ENCODE results near the gene ZNF804A.
A peak's percentile ranks its signal among the peaks of the same experiment; 100 is the strongest.

Gene ZNF804A

DNA sequence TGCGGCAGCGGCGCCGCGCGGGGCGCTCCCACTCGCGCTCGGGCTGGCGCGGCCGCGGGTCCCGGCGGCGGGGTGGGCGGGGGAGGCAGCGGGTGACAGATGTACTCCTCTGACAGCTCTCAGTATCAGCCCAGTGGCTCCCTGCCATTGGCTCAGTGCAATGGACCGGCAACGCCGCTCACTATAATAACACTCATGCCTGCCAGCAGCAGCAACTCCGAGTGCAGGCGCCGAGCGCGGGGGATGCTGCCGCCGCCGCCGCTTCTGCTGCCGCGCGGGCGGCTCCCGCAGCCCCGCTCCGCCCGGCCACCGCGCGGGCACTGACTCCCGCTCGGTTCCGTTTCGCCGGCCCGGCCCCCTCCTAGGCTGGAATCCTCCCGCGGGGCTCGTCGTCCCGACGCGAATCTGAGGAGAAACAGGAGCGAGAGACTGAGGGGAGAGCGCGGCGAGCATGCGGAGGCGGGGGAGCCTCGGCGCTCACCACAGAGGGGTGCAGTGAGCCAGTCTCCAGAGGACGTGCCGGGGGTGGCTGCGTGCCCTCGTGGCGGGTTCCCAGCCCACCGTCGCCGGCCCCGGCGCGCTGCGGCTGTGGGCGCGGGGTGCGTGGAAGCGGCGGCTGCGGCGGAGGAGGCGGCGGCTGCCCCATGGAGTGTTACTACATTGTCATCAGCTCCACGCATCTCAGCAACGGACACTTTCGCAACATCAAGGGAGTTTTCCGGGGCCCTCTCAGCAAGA, at the start of gene ZNF804A:
ZNF804A (plus strand) TSS at position 214 of the 738 bp plus-strand sequence; CDS start at position 645, 431 bp downstream.
- DNase-seq, result peak; percentile 48

DNA sequence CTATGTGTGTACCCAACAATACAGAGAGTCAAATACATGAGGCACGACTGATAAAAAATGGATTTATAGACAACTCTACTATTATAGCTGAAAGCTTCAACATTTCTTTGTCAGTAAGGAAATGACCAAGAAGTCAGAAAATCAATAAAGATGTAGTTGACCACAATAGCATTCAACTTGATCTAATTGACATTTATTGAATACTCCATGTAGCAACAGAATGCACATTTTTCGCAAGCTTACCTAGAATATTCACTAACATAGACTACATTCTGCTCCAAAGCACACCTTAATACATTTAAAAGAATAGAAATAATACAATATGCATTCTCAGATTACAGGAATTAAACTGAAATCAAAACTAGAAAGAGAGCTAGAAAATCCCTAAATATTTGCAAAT, 49.2 kb upstream of the ZNF804A start:
- DNase-seq, result no peak

DNA sequence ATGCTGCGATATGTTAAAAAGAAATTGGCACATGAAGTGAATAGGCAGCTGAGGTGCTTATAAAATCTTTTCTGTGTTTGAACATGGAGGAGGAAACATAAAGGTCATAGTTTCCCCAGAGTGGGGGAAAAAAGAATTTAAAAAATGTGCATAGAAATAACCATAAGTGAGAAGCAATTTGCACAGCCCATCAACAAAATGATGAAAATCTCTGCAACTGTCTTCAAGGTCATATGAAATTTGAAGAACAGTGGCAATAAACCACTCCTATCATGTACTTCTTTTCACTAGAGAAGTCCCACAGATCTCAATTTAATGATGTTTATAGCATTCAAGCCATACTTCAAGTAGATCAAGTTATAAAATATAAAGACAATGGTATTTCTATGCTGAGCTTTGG, 46.7 kb upstream of the ZNF804A start:
- DNase-seq, result no peak

DNA sequence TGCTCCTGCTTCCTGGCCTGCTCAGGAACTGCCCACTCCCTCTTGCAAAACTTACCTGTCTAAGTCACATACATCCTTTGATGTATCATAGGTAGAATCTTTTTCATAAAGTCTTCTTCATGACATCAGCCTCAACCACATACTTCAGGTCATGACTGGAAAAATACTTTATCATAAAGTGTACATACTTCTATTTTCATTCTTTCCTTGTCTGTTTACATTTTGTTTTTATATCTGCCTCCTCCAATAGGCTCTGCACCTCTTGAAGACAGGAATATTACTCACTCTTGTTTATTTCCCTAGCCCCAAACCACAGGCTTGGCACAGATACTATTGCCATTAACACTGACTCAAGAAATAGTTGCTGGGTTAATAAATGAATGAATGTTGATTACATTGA, 43.6 kb upstream of the ZNF804A start:
- DNase-seq, result no peak

DNA sequence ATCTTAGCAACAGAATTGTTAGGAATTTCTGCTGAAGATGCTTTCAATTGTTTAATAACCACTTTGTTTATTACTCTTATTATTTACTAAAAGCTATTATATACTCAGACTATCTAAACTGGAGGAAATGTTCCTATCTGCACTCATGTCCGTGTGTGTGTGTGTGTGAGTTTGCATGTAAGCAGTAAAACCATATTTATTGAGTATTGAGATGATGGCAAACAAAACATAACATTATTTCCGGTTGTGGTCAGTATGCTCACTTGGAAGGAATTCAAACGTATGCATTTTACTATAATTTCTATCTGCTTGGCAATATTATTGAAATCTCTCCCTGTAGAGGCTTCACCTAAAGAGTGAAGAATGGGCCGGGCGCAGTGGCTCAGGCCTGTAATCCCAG, 43.0 kb upstream of the ZNF804A start:
- no peak for DNase-seq

DNA sequence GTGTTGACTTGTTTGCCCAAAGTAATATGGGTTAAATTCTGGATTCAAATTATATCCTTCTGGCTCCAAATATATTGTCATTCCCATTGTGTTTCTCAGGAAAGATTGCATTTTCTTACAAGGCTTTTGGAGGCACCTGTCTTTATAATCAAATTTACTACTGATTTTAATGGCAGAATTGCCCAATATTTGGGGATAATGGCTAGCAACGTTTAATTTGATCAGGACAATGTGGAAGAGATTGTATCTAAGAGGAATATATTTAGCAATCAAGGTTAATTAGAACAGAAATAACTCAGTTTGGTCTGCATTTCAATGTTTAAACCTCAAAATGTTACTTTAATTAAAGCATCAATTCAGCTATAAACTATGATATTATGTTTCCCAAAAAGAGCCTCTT, 41.7 kb upstream of the ZNF804A start:
- DNase-seq, result no peak

DNA sequence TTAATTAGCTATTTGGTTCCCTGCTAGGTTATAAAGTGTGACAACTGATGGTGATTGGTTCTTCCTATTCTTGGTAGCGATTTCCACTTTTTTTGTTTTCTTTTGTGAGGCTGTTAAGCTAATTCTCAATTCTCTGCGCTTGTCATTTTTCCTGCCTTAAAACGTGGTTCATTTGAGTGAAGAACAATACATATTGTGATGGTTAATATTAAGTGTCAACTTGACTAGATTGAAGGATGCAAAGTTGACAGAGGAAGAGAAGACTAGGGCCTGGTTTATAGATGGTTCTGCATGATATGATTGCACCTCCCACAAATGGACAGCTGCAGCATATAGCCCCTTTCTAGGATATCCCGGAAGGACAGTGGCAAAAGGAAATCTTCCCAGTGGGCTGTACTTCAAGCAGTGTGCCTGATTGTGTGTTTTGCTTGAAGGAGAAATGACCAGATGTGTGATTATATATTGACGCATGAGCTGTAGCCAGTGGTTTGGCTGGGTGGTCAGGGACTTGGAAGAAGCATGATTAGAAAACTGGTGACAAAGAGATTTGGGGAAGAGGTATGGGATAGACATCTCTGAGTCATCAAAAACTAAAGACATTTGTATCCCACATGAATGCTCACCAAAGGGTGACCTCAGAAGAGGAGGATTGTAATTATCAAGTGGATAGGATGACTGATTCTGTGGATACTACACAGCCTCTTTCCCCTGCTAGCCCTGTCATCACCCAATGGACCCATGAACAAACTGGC, 39.4 kb upstream of the ZNF804A start:
- no peak for DNase-seq

DNA sequence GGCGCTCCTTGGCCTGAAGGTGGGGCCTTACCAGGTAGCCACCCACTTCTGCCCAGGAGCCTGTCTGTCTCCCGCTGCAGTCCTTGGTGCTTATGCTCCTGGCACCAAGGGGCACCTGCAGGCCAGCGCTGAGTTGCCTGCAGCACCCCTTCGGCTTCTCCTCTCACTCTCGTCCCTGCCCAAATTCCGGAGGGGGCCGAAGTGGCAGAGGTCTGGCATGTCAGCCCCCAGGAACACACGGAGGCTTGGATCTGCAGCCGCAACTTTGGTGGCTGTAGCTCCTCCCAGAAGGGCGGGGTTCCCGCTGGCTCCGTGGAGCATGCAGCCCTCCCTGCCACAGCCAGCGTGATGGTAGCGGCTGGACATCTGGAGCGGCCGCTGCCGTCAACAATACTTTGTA, 37.7 kb upstream of the ZNF804A start:
- no peak for DNase-seq

DNA sequence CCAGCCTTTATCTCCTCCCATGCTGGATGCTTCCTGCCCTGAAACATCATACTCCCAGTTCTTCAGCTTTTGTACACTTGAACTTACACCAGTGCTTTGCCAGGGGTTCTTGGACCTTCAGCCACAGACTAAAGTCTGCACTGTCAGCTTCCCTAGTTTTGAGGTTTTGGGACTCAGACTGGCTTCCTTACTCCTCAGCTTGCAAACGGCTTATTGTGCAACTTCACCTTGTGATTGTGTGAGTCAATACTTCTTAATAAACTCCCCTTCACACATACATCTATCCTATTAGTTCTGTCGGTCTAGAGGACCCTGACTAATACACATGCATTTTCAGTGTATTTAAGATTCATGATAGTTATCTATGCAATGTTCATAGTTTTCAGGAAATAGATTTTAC, 35.8 kb upstream of the ZNF804A start:
- DNase-seq, result no peak

DNA sequence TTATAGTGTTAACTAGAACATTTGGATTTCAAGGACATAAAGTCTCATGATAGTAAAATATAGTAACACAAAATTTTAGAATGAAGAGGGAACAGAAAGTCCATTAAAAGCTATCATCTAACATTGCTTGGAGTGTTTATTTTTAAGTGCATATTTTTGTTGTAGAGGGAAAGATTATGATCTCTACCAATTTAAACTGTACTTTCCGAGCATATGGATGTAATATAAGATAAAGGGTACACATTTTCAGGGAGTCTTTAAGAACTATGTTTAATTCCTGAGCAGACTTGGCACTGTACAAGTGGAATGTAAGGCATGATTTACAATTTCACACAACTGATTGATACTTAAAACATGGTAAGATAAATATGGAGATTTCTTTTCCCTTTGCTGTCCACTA, 34.2 kb upstream of the ZNF804A start:
- no peak for DNase-seq

DNA sequence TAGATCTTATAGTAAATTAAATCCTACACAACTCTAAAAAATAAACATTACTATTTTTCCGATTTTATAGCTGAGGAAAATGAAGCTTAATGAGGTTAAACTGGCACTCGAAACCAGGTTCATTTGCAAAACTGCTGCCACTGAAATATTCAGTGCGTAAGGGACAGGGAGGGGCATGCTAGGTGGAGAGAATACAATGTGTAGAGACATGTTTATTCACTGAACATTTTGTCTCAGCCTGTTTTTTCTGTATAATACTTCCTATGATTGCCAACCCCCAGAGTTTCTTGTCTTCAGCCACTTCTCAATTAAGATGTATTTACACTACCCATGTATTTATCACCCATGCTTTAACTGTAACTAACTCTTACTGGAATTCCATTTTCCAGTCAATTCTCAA, 31.6 kb upstream of the ZNF804A start:
- no peak for DNase-seq

DNA sequence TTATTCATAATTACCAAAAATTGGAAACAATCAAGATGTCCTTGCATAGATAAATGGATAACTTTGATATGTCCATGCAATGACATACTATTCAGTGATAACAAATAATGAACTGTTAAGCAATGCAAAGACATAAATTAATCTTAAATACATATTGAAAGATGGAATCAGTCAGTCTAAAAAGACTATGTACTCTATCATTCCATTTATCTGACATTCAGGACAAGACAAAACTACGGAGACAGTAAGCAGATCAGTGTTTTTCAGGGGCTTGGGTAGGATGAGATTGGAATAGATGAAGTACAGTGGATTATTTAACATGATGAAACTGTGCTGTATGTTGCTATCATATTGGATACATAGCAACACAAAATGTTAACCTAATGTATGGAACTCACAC, 21.3 kb upstream of the ZNF804A start:
- DNase-seq, result no peak

DNA sequence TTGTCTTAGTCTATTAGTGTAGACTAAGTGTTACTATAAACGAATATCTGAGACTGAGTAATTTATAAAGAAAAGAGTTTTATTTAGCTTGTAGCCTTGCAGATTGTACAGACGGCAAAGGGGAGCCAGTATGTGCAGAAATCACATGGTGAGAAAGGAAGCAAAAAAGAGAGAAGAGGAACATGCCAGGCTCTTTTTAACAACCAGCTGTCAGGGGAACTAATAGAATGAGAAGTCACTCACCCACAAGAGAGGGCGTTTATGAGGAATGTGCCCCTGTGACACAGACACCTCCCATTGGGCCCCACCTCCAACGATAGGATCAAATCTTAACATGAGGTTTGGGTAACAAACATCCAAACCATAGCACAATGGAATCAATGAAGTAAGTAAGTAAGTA, 20.6 kb upstream of the ZNF804A start:
- no peak for DNase-seq

DNA sequence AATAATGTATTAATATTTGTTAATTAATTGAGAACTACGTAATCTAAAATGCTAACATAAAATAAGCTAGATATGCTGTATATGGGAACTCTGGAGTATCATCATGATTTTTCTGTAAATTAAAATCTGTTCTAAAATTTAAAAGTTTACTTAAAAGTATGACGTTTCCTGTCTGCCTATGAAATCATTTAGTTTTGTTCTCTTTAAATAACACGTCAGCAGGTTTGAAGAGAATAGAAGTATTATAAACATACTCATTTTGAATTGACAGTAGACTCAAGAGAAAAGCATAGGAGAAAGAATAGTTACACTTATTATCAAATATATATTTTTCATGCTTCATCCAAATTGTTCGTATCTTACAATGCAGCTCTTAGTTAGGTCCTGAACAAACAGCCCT, 19.1 kb upstream of the ZNF804A start:
- DNase-seq, result no peak

DNA sequence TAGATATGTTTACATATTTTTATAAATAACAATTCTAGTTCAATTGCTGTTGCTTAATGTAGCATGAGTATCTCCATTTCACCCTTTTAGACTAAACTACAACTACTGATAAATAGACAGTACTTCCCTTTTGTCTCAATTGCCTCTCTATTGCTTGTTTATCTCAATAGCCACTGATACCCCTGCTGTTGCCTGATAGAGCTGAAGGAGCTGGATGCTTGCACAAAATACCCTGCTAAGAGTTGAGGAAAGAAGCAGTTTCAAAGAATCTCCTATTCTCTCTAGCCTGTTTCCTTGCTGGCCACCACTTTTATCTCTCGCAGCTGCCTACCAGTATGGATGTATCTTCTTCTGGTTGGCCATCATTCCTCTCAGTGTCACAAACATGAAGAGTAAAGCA, 16.9 kb upstream of the ZNF804A start:
- no peak for DNase-seq

DNA sequence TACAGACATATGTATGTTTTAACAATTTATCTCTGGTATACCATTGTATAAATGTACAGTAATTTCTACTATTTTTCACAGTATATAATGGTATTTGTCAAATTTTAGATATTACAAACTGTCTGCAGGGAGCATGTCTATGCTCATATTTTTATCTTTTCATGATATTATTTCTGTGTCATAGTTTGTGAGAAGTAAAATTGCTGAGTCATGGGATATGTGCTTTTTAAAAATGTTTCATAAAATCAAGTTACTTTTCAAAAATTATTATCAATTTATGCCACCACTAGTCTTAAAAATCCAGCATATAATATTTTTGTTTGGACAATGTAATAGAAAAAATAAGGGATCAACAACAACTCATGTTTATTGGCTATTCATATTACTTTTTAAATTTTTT, 9.1 kb upstream of the ZNF804A start:
- no peak for DNase-seq

DNA sequence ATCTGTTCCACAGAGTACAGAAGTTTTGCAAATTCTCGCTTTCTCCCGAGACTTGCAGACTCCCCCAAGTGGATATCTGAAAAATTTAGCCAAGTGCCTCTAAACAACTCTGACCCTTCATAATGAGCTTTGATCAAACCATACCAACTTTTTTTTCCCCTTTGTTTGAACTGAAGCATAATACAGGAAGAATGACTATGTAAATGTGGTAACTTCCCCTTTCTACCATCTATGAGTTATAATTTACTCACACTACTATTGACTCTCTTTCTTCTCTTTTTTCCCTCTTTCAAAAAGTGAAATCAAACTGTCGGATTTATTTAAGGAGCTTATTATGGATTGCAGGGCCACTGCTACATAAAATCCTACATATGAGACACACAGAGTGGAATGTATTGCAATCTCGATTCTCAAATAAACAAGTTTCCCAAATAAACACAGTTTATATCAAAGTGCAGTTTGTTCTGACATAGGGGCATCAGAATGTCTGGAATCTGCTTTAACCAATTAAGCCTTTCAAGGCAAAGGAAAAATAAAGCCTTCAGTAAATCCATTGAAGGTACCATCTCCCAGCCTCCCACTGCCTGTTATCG, 1.4 kb upstream of the ZNF804A start:
- DNase-seq, result no peak

DNA sequence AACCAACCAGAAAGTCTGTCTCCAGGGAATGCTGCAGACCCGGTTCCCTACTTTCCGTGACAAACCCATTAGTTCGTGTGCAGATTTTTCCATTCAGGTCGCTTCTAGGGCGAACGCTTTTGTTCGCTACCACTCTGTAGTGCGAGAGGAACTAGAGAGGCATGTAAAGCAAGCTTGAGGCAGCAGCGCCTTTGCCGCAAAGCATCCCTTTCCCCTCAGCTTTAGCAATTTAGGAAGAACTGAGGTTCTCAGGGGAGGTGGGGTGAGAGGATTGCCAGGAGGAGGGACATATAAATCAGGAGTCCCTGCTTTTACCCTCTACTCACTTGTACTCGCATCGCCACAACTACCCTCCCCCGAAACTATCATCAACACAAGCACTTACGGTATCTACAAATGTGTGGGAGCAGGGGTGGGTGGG, 748 bp upstream of the ZNF804A start:
- DNase-seq, result peak; percentile 15

DNA sequence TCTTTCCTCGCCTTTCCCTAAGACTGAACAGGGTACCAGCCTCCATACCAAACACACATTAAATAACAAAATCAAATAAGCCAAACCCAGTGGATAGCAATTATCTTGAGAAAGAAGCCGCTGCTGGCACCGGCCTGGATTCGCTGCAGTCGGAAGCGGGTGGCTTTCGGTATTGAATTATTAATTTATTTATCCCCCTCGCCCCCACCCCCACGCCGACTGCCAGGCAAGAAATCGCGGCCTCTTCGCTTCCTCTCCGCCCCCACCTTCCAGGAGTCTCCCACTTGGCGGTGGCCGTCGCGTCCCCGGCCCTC, 370 bp upstream of the ZNF804A start:
- no peak for DNase-seq

DNA sequence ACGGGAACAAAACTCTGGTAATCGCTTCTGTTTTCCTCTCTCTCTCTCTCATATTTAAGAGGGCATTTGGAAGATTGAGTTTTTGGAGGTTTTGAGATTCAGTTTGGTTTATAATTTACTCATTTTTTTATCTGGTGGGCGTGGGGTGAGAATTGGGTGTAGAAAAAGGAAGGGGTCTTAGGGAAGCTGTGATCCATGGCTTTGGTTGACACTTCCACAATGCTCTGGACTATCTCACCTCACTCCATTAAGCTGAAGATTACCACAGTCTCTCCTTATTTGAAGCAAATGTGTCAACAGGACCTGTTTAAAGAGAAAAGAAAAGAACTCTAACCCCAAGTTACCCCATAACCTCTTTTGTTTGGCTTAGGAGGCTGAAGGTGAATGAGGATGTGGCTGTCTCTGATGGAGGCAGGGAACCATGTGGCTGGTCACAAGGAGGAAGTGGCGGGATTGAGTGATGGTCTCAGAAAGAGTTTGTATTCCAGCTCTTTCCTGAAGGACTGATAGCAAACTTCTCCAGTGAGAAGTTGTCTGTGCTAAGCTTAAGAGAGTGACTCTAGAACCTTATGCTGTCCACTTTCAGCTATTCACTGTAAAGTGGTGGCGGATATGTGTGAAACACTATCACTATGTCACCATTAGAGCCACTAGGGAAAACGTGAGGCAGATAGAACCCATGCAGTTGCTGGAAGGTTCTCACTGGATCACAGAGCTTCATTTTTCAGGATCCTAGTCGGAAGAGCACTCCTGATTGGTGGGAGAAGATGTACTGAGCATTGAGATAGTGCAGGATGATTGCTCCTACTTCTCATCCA, 934 bp downstream of the ZNF804A start:
- DNase-seq, result no peak

DNA sequence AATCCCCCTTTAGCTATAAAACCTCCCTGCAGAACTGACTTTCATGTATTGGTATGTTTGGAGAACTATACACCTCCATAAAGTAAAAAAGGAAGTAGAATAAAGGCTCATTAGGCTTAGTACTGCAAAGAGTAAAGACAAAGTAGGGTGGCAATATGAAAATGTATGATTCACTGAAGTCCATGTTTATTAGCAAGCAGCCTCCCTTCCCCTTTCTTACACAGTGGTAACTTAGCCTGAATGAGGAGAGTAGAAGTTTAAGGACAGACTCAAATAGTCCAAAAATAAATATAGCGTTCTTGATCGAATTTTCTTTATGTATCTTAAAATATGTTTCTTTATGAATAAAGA, 1.5 kb downstream of the ZNF804A start:
- no peak for DNase-seq

DNA sequence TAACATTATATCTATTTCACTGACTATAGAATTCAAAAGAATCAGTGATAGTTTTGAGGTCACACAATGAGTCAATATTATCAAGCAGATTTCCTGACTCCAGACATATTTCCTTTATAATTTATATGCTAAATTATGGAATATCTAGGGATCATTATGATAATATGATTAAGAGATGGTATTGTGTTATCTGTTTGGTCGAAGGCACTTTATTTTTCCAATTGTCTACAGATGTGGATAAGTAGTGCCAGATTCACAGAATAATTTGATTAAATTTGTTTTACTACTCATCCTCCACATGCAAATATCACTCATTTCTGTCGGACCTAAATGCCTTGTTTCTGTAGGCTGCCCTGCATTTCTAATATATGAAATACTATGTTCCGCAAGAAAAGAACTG, 4.4 kb downstream of the ZNF804A start:
- no peak for DNase-seq

DNA sequence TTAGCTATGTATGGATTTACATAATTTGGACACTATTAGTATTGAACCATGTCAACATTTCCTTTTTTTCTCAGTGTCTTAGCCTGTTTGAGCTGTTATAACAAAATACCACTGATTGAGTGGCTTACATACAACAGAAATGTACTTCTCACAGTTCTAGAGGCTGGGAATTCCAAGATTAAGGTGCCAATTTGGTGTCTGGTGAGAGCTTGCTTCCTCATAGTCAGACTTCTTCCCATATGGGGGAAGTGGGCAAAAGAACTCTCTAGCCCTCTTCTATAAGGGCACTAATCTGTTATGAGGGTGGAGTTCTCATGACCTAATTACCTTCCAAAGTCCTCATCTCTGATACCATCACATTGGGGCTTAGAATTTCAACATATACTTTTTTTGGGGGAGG, 12.6 kb downstream of the ZNF804A start:
- DNase-seq, result no peak

Measured in T1000 (cell line).